SK-N-SH treated with all-trans-retinoic acid at 6 μM for 48 hours (cell line): ENCODE data around the gene OXNAD1.

Experiments
- ATAC-seq: fragments of 200-7000 bp; cut with Tn5 transposase; 3 replicates; pipeline ENCODE4 v1.9.1; 2020; ENCODE audit warnings: mild to moderate bottlenecking, moderate library complexity
- ARNTL ChIP-seq: fragments of 450-650 bp; formaldehyde crosslinking; IDR thresholded peaks from 2 replicates; pipeline ENCODE4 v1.5.0; 2020; ENCODE audit warnings: low read depth, mild to moderate bottlenecking, moderate library complexity, borderline replicate concordance
- CSDC2 ChIP-seq: fragments of 250-450 bp; sonication (Bioruptor Pico); IDR thresholded peaks from 2 replicates; pipeline ENCODE4 v1.5.0; 2020; ENCODE audit warnings: mild to moderate bottlenecking, moderate library complexity
- ESRRG ChIP-seq: fragments of 250-450 bp; sonication (Bioruptor Pico); IDR thresholded peaks from 2 replicates; pipeline ENCODE4 v1.6.1; 2021; ENCODE audit warnings: mild to moderate bottlenecking
- GLIS3 ChIP-seq: fragments of 250-450 bp; sonication (Bioruptor Pico); IDR thresholded peaks from 2 replicates; pipeline ENCODE4 v1.5.0; 2020; ENCODE audit warnings: mild to moderate bottlenecking, moderate library complexity
- ISL1 ChIP-seq: fragments of 250-450 bp; sonication (Bioruptor Pico); IDR thresholded peaks from 2 replicates; pipeline ENCODE4 v2.1.2; 2022; ENCODE audit warnings: mild to moderate bottlenecking, moderate library complexity
- OSR1 ChIP-seq: fragments of 250-450 bp; sonication (Bioruptor Pico); IDR thresholded peaks from 2 replicates; pipeline ENCODE4 v1.8.0; 2022; ENCODE audit warnings: moderate library complexity, mild to moderate bottlenecking, inconsistent platforms
- POU6F1 ChIP-seq: fragments of 250-450 bp; sonication (Bioruptor Pico); IDR thresholded peaks from 2 replicates; pipeline ENCODE4 v1.8.0; 2021; ENCODE audit warnings: low read depth, mild to moderate bottlenecking, moderate library complexity, borderline replicate concordance
- PPARA ChIP-seq: fragments of 250-450 bp; sonication (Bioruptor Pico); IDR thresholded peaks from 2 replicates; pipeline ENCODE4 v1.5.0; 2020; ENCODE audit warnings: mild to moderate bottlenecking, borderline replicate concordance
- RARB ChIP-seq: fragments of 250-450 bp; sonication (Bioruptor Pico); IDR thresholded peaks from 2 replicates; pipeline ENCODE4 v1.8.0; 2021; ENCODE audit warnings: mild to moderate bottlenecking, moderate library complexity
- SNAI2 ChIP-seq: fragments of 250-450 bp; sonication (Bioruptor Pico); IDR thresholded peaks from 2 replicates; pipeline ENCODE4 v1.5.0; 2020; ENCODE audit warnings: mild to moderate bottlenecking, moderate library complexity
- TCF4 ChIP-seq: fragments of 250-450 bp; sonication (Bioruptor Pico); IDR thresholded peaks from 2 replicates; pipeline ENCODE4 v1.8.0; 2021; ENCODE audit warnings: mild to moderate bottlenecking, moderate library complexity, borderline replicate concordance
- TOX ChIP-seq: fragments of 250-450 bp; sonication (Bioruptor Pico); IDR thresholded peaks from 2 replicates; pipeline ENCODE4 v1.8.0; 2021; ENCODE audit warnings: mild to moderate bottlenecking, moderate library complexity, borderline replicate concordance
- ZC3H10 ChIP-seq: fragments of 250-450 bp; sonication (Bioruptor Pico); IDR thresholded peaks from 2 replicates; pipeline ENCODE4 v1.5.1; 2021; ENCODE audit warnings: mild to moderate bottlenecking, moderate library complexity
- ZFP3 ChIP-seq: fragments of 250-450 bp; sonication (Bioruptor Pico); IDR thresholded peaks from 2 replicates; pipeline ENCODE4 v1.5.0; 2020; ENCODE audit warnings: mild to moderate bottlenecking, moderate library complexity
- ZNF565 ChIP-seq: fragments of 450-650 bp; formaldehyde crosslinking; conservative IDR thresholded peaks from 2 replicates; pipeline ENCODE4 v1.5.0; 2020; ENCODE audit warnings: low read depth, mild to moderate bottlenecking, moderate library complexity
- ZNF70 ChIP-seq: fragments of 450-650 bp; formaldehyde crosslinking; IDR thresholded peaks from 2 replicates; pipeline ENCODE4 v1.5.0; 2020; ENCODE audit warnings: mild to moderate bottlenecking, moderate library complexity
- TF ChIP-seq, protein P1 (sequence below): fragments of 250-450 bp; sonication (Bioruptor Pico); IDR thresholded peaks from 2 replicates; pipeline ENCODE4 v1.5.1; 2020; ENCODE audit warnings: low read depth, mild to moderate bottlenecking, moderate library complexity
- TF ChIP-seq, protein P2 (sequence below): fragments of 250-450 bp; sonication (Bioruptor Pico); IDR thresholded peaks from 2 replicates; pipeline ENCODE4 v1.8.0; 2020; ENCODE audit warnings: mild to moderate bottlenecking, moderate library complexity, borderline replicate concordance
- TF ChIP-seq, protein P3 (sequence below): fragments of 250-450 bp; sonication (Bioruptor Pico); IDR thresholded peaks from 2 replicates; pipeline ENCODE4 v1.5.1; 2021; ENCODE audit warnings: mild to moderate bottlenecking, moderate library complexity

OXNAD1 gene

DNA sequence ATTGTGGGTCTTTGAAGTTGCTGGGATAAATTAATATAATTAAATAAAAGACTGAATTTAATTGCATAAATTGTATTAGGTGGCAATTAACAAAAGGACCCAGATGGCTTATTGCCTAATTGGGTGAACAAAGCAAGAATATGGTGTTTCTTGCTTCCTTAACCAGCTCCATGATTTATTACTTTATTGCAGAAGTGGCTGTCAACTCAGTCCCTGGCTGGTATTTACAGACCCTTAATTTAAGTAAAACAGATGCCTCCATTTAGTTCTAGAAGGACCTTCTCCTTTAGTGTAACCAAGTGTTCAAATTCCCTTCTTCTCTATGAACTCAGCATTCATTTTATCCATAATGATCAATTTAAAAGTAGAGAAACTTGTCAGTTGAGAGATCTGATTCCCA, 35.3 kb upstream of the OXNAD1 start:
- no peak for ATAC-seq
- TF ChIP-seq POU6F1, result no peak
- TF ChIP-seq, protein P1, sequence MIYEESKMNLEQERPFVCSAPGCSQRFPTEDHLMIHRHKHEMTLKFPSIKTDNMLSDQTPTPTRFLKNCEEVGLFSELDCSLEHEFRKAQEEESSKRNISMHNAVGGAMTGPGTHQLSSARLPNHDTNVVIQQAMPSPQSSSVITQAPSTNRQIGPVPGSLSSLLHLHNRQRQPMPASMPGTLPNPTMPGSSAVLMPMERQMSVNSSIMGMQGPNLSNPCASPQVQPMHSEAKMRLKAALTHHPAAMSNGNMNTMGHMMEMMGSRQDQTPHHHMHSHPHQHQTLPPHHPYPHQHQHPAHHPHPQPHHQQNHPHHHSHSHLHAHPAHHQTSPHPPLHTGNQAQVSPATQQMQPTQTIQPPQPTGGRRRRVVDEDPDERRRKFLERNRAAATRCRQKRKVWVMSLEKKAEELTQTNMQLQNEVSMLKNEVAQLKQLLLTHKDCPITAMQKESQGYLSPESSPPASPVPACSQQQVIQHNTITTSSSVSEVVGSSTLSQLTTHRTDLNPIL (CRISPR knock-in tag), result no peak
- no peak for TF ChIP-seq TCF4 (CRISPR knock-in tag)
- no peak for TF ChIP-seq ISL1
- no peak for TF ChIP-seq ZFP3 (CRISPR knock-in tag)

GRCh38 chr3:16231983-16232382, 33.0 kb upstream of the OXNAD1 start:
- ATAC-seq, result no peak
- TF ChIP-seq, protein P2, sequence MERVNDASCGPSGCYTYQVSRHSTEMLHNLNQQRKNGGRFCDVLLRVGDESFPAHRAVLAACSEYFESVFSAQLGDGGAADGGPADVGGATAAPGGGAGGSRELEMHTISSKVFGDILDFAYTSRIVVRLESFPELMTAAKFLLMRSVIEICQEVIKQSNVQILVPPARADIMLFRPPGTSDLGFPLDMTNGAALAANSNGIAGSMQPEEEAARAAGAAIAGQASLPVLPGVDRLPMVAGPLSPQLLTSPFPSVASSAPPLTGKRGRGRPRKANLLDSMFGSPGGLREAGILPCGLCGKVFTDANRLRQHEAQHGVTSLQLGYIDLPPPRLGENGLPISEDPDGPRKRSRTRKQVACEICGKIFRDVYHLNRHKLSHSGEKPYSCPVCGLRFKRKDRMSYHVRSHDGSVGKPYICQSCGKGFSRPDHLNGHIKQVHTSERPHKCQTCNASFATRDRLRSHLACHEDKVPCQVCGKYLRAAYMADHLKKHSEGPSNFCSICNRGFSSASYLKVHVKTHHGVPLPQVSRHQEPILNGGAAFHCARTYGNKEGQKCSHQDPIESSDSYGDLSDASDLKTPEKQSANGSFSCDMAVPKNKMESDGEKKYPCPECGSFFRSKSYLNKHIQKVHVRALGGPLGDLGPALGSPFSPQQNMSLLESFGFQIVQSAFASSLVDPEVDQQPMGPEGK (CRISPR knock-in tag), result no peak
- no peak for TF ChIP-seq ZNF70 (CRISPR knock-in tag)
- no peak for TF ChIP-seq ZFP3 (CRISPR knock-in tag)
- TF ChIP-seq, all 23 proteins: peak for 0

DNA sequence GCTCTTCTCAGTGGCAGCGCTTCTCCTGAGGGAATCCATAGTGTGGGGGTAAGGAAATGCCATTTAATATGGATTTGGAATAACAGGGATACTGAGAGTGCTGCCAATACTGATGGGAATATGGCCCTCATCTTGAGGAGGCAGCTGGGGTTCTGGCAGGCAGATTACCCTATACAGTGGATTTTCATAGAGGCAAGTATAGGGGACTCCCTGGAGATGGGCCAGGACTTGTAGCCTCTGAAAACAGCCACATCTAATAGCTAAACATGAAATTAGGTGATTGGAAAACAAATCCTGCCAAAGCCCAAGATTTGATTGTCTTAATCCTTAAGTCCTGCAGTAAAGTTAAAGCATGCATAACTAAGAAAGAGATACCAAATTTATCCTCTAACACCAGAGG, 31.2 kb upstream of the OXNAD1 start:
- ATAC-seq, result no peak

DNA sequence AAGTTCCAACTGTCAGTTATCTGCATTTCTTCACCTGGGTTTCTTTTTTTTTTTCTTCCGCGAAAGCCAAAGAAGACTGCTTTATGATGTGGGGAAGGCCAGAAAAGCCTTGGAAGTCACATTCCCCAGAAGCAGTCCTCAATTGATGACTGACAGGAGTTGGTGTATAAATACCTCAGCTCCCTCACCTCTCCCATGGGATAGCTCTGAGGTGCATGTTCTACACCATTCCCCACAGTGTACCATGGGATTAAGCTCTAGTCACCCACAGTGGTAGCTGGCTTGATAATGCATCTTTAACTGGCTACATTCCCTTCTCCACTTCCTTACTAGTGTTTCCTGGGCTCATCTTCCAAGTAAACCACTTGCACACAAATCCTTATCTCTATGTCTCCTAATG, 30.7 kb upstream of the OXNAD1 start:
- TF ChIP-seq ARNTL (no peak), ZNF70 (CRISPR knock-in tag) (no peak), PPARA (CRISPR knock-in tag) (no peak), CSDC2 (CRISPR knock-in tag) (no peak), ZC3H10 (CRISPR knock-in tag) (no peak), RARB (CRISPR knock-in tag) (no peak), POU6F1 (no peak), SNAI2 (CRISPR knock-in tag) (no peak)
- no peak for ATAC-seq

More for the DNA sequence above, 31.2 kb upstream of the OXNAD1 start:
- TF ChIP-seq ZC3H10 (CRISPR knock-in tag) (no peak), ZNF565 (no peak), OSR1 (CRISPR knock-in tag) (no peak), ESRRG (CRISPR knock-in tag) (no peak)
- TF ChIP-seq, protein P1 (CRISPR knock-in tag), result no peak
- TF ChIP-seq, protein P3, sequence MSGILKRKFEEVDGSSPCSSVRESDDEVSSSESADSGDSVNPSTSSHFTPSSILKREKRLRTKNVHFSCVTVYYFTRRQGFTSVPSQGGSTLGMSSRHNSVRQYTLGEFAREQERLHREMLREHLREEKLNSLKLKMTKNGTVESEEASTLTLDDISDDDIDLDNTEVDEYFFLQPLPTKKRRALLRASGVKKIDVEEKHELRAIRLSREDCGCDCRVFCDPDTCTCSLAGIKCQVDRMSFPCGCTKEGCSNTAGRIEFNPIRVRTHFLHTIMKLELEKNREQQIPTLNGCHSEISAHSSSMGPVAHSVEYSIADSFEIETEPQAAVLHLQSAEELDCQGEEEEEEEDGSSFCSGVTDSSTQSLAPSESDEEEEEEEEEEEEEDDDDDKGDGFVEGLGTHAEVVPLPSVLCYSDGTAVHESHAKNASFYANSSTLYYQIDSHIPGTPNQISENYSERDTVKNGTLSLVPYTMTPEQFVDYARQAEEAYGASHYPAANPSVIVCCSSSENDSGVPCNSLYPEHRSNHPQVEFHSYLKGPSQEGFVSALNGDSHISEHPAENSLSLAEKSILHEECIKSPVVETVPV (CRISPR knock-in tag), result no peak

DNA sequence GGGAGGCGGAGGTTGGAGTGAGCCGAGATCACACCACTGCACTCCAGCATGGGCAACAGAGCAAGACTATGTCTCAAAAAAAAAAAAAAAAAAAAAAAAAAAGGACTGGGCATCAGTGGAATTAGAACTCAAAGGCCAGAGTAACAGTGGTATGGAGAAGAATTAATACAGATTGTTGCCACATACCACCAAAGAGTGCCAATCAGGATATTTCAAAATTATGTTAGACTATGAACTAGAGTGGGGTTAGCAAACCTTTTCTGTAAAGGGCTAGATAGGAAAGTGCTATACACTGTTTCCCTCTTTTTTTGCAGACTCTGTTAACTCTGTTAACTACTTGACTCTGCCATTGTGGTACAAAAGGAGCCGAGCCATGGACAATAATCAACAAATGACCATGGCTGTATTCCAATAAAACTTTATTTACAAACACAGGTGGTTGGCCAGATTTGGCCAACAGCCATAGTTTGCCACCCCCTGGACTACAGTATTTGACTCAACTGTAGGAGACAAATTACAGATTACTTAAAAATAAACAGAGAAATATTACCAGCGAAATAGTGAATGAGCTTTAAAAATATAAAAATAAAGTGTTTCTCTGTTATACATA, 28.9 kb upstream of the OXNAD1 start:
- no peak for ATAC-seq
- TF ChIP-seq GLIS3 (CRISPR knock-in tag), result no peak
- TF ChIP-seq TOX (CRISPR knock-in tag), result no peak
- TF ChIP-seq TCF4 (CRISPR knock-in tag), result no peak
- TF ChIP-seq ZFP3 (CRISPR knock-in tag), result no peak
- TF ChIP-seq CSDC2 (CRISPR knock-in tag), result no peak
